Fibroblast of skin of right quadriceps (primary cell): ENCODE data around the gene MAZ.

Source experiments
- DNase-seq: peaks from one replicate; pipeline ENCODE4 v3.0.0-alpha.2; 2013

MAZ gene

DNA sequence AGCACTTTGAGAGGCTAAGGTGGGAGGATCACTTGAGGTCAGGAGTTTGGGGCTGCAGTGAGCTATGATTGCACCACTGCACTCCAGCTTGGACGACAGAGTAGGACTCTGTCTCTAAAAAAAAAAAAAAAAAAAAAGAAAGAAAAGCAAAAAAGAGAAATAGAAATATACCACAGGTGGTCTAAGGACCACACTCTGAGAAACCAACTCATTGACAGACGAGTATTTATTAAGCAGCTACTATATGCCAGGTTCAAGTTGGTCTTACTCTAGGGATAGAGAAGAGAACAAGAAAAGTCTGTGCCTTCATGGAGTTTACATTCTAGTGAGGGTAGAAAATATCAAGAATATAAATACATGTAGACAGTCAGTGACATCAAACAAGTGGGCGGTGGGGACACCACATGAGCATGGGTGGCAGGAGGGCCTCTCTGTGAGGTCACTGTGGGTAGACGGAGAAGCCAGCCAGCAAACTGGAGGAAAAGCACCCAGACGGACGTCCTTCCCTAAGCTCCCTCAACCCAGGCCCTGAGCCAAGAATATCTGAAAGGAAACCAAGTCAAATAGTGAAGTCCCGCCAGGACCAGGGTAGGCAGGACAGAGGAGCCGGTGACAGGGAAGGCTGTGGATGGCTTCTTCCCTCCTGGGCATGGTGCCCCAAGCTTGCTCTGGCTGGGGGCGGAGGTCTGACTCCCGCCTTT lies 52.0 kb downstream of the MAZ start:
- no peak for DNase-seq

DNA sequence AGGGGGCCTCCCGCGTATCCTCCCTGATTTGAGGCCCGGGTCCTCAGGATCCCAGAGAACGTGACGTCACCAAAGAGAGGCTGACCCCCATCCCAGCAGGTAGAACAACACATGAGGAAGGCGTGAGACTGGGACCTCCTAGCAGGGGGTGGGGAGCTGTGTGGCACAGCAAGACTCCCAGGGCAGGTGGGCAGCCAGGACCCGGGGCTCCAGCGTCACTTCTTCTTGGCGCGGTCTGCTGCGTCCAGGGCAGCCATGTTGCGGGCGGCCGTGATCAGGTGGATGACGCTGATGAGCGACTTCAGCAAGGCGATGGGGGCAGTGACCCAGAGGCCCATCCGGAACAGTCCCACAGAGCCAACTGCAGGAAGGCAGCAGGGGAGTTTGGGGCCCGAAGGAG lies 52.6 kb downstream of the MAZ start:
- no peak for DNase-seq

GRCh38 chr16:29860218-29860617 lies 53.9 kb downstream of the MAZ start:
- DNase-seq: no peak
